ENCODE results near the gene PCNT.

Gene PCNT

DNA sequence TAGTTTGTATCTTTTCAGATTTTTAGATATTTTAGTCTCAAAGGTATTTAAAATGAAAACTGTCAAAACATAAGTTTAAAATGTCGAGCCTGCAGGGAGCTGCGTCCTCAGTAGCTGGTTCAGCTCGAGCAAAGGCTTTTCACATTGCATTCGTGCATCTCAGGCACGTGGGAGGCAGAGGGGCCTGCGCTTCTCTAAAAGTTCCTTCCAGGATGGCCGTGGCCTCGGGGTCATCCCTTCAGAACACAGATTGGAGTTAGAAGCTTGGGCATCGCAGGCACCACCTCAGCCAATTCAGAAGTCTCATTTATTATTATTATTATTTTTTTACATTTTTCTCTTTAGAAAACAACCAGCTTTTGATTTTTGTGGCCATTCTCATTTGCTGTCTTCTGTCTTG is 67.8 kb downstream of the PCNT start:
- Histone ChIP-seq H3K4me3 (ENCODE audit: low read length in 2 of 2) (no peak overlapping the region), H3K14ac (ENCODE audit: low read length) (no peak overlapping the region), H3K9me3 (replicated peaks in 1 of 2; ENCODE audit: control insufficient read depth in 2 of 2, insufficient read depth in 1 of 2, low read depth in 1 of 2, low read length in 2 of 2) (no peaks in the 10 kb centered on the region), H3K9ac (ENCODE audit: low read depth, low read length, poor library complexity) (no peak overlapping the region), H3K27ac (replicated peaks; ENCODE audit: low read length) (no peak overlapping the region), H3K23ac (ENCODE audit: low read depth, low read length, poor library complexity) (no peak overlapping the region), H4K8ac (ENCODE audit: low read depth, low read length) (no peak overlapping the region), H2BK15ac (ENCODE audit: low read length) (no peak overlapping the region), H2BK120ac (ENCODE audit: low read depth, low read length) (no peak overlapping the region), H2AK5ac (ENCODE audit: low read depth, low read length) (no peak overlapping the region), H3K18ac (ENCODE audit: low read length) (no peak overlapping the region), H3K4me1 (ENCODE audit: control insufficient read depth in 2 of 2, insufficient read depth in 1 of 2, low read depth in 1 of 2, low read length in 2 of 2) (peaks cover 0 to 3% of the 10 kb centered on the region in 2 donors), H3K4me2 (ENCODE audit: insufficient read depth, low read length, poor library complexity, severe bottlenecking) (no peak overlapping the region), H3K4ac (ENCODE audit: low read length) (no peak overlapping the region), H2BK12ac (ENCODE audit: low read length) (no peak overlapping the region), H3K79me1 (ENCODE audit: low read depth, low read length) (peaks cover 6% of the 10 kb centered on the region), H2BK5ac (ENCODE audit: low read length) (no peak overlapping the region), H3K36me3 (replicated peaks in 1 of 2; ENCODE audit: control insufficient read depth in 2 of 2, insufficient read depth in 2 of 2, low read length in 2 of 2) (peaks cover 20 to 72% of the 10 kb centered on the region in 2 donors), H3K27me3 (ENCODE audit: control insufficient read depth in 3 of 3, insufficient read depth in 3 of 3, low read depth in 1 of 3, low read length in 3 of 3) (no peaks in the 10 kb centered on the region), H4K91ac (ENCODE audit: low read depth, low read length, poor library complexity) (no peak overlapping the region), H2AFZ (ENCODE audit: low read length) (no peak overlapping the region)
- no peak for DNase-seq (ENCODE audit: low spot score)
- no CpG with 5 or more reads among the region's 9 CpGs for WGBS, 2 donors (ENCODE audit: extremely low coverage in 2 of 2, insufficient read length in 2 of 2, insufficient replicate concordance in 1 of 2)

DNA sequence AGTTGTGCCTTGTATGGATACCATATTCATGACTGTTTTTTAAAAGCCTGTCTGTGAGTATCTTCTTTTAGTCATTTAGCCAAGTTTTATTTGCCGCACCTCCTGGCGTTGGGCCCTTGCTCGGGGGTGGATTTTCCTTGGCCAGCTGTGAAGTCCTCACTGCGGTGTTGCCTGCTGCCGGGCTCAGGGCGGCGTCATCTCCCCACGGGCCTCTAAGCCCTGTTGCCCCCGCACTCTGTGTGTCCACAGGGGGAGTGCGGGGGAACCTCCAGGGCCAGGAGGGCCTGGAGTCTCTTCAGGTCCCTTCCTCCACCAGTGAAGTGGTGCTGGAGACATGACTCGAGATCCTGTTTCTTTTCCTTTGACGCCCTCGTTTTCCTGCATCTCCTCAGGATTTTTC is 69.0 kb downstream of the PCNT start:
- no peak overlapping the region for H3K4me3 ChIP-seq (ENCODE audit: low read length in 2 of 2)
- DNase-seq (ENCODE audit: low spot score): no peak

DNA sequence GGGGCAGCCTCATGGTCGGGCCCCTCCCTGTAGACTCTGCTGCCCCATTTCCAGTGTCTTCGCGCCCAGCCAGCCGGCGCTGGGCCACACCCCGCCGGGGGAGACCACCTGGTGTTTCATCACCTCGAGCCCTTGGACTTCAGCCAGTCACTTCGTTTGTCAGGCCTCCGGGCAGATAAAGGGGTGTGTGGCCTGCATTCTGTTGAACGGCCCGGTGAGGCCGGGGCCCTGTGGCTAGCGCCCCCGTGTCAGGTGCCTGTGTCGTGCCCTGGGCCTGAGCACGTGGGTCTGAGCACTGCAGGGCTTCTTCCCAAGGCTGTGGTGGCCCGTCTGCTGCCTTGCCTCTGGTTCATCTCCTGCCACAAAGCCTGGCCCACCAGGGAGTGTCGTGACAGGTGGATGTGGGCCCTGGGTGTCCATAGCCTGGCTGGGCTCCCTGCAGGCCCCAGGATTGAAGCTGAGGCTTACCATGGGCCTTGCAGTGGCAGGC is 69.5 kb downstream of the PCNT start:
- Histone ChIP-seq H4K91ac (ENCODE audit: low read depth, low read length, poor library complexity) (no peak overlapping the region), H3K4me1 (ENCODE audit: control insufficient read depth in 2 of 2, insufficient read depth in 1 of 2, low read depth in 1 of 2, low read length in 2 of 2) (peaks cover 0 to 3% of the 10 kb centered on the region in 2 donors), H2BK5ac (ENCODE audit: low read length) (peak overlapping the region; percentile 94), H3K9ac (ENCODE audit: low read depth, low read length, poor library complexity) (peak overlapping the region; percentile 45), H3K27ac (replicated peaks; ENCODE audit: low read length) (no peak overlapping the region), H3K23ac (ENCODE audit: low read depth, low read length, poor library complexity) (no peak overlapping the region), H2AK5ac (ENCODE audit: low read depth, low read length) (peak overlapping the region; percentile 15), H2AFZ (ENCODE audit: low read length) (no peak overlapping the region), H2BK120ac (ENCODE audit: low read depth, low read length) (no peak overlapping the region), H3K9me3 (replicated peaks in 1 of 2; ENCODE audit: control insufficient read depth in 2 of 2, insufficient read depth in 1 of 2, low read depth in 1 of 2, low read length in 2 of 2) (no peaks in the 10 kb centered on the region), H3K4me2 (ENCODE audit: insufficient read depth, low read length, poor library complexity, severe bottlenecking) (no peak overlapping the region), H3K27me3 (ENCODE audit: control insufficient read depth in 3 of 3, insufficient read depth in 3 of 3, low read depth in 1 of 3, low read length in 3 of 3) (no peaks in the 10 kb centered on the region), H3K4me3 (ENCODE audit: low read length in 2 of 2) (no peak overlapping the region), H3K36me3 (replicated peaks in 1 of 2; ENCODE audit: control insufficient read depth in 2 of 2, insufficient read depth in 2 of 2, low read length in 2 of 2) (peaks cover 27 to 84% of the 10 kb centered on the region in 2 donors), H2BK15ac (ENCODE audit: low read length) (no peak overlapping the region), H3K4ac (ENCODE audit: low read length) (no peak overlapping the region), H2BK12ac (ENCODE audit: low read length) (no peak overlapping the region), H3K14ac (ENCODE audit: low read length) (no peak overlapping the region), H3K79me1 (ENCODE audit: low read depth, low read length) (peaks cover 3% of the 10 kb centered on the region), H4K8ac (ENCODE audit: low read depth, low read length) (peak overlapping the region; percentile 32), H3K18ac (ENCODE audit: low read length) (peak overlapping the region; percentile 42)
- WGBS, 2 donors (ENCODE audit: extremely low coverage in 2 of 2, insufficient read length in 2 of 2, insufficient replicate concordance in 1 of 2): no CpG with 5 or more reads among the region's 19 CpGs
- no peak for DNase-seq (ENCODE audit: low spot score)

More for the DNA sequence above, 69.0 kb downstream of the PCNT start:
- WGBS, 2 donors (ENCODE audit: extremely low coverage in 2 of 2, insufficient read length in 2 of 2, insufficient replicate concordance in 1 of 2): no CpG with 5 or more reads among the region's 13 CpGs
- H3K27me3 ChIP-seq (ENCODE audit: control insufficient read depth in 3 of 3, insufficient read depth in 3 of 3, low read depth in 1 of 3, low read length in 3 of 3): no peaks in the 10 kb centered on the region
- no peak overlapping the region for H3K27ac ChIP-seq (replicated peaks; ENCODE audit: low read length)
- H2BK5ac ChIP-seq (ENCODE audit: low read length): no peak overlapping the region
- no peak overlapping the region for H3K18ac ChIP-seq (ENCODE audit: low read length)
- no peaks in the 10 kb centered on the region for H3K9me3 ChIP-seq (replicated peaks in 1 of 2; ENCODE audit: control insufficient read depth in 2 of 2, insufficient read depth in 1 of 2, low read depth in 1 of 2, low read length in 2 of 2)
- no peak overlapping the region for H3K4ac ChIP-seq (ENCODE audit: low read length)
- H4K8ac ChIP-seq (ENCODE audit: low read depth, low read length): no peak overlapping the region
- H3K14ac ChIP-seq (ENCODE audit: low read length): no peak overlapping the region
- H3K79me1 ChIP-seq (ENCODE audit: low read depth, low read length): peaks cover 3% of the 10 kb centered on the region
- H3K4me1 ChIP-seq (ENCODE audit: control insufficient read depth in 2 of 2, insufficient read depth in 1 of 2, low read depth in 1 of 2, low read length in 2 of 2): peaks cover 0 to 3% of the 10 kb centered on the region in 2 donors
- H3K9ac ChIP-seq (ENCODE audit: low read depth, low read length, poor library complexity): no peak overlapping the region
- no peak overlapping the region for H2AFZ ChIP-seq (ENCODE audit: low read length)
- H2BK15ac ChIP-seq (ENCODE audit: low read length): no peak overlapping the region
- H3K4me2 ChIP-seq (ENCODE audit: insufficient read depth, low read length, poor library complexity, severe bottlenecking): no peak overlapping the region
- H3K23ac ChIP-seq (ENCODE audit: low read depth, low read length, poor library complexity): no peak overlapping the region
- H3K36me3 ChIP-seq (replicated peaks in 1 of 2; ENCODE audit: control insufficient read depth in 2 of 2, insufficient read depth in 2 of 2, low read length in 2 of 2): peaks cover 27 to 83% of the 10 kb centered on the region in 2 donors
- no peak overlapping the region for H2BK12ac ChIP-seq (ENCODE audit: low read length)
- H2AK5ac ChIP-seq (ENCODE audit: low read depth, low read length): no peak overlapping the region
- no peak overlapping the region for H2BK120ac ChIP-seq (ENCODE audit: low read depth, low read length)
- no peak overlapping the region for H4K91ac ChIP-seq (ENCODE audit: low read depth, low read length, poor library complexity)

DNA sequence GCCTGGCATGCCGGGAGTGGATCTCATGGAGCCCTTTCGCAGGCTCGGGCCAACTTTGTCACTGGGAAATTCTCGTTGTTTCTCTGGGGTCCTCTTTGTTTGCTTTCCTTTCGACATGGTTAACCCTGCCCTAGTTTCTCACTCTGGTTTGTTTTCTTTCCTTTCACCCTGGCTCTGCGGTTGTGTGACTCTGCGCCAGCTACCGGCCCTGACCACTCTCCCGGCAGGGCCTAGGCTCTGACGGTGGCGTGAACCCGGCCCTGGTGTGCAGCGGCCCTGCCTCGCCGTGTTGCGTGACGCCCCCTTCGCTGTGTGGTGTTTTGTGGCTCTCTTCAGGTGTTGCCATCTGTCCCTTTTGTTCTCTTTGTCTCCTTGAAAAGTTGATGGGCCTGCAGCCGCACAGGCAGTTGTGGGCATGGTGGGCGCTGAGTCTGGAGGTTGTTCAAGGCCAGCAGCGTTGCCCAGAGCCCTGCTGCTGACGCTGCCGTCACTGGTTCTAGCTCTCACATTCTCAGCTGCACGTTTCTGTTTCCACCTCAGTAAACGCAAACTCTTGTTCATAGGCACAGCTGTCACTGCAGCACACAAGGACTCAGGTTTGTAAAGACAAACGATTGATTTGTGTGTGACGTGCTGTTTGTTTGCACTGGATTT is 70.1 kb downstream of the PCNT start:
- no CpG with 5 or more reads among the region's 27 CpGs for WGBS, 2 donors (ENCODE audit: extremely low coverage in 2 of 2, insufficient read length in 2 of 2, insufficient replicate concordance in 1 of 2)
- peaks cover 3% of the 10 kb centered on the region for H3K79me1 ChIP-seq (ENCODE audit: low read depth, low read length)
- H2AK5ac ChIP-seq (ENCODE audit: low read depth, low read length): no peak overlapping the region
- no peak overlapping the region for H4K8ac ChIP-seq (ENCODE audit: low read depth, low read length)
- no peak overlapping the region for H3K4me3 ChIP-seq (ENCODE audit: low read length in 2 of 2)
- peak overlapping the region; percentile 84 for H3K18ac ChIP-seq (ENCODE audit: low read length)
- no peaks in the 10 kb centered on the region for H3K27me3 ChIP-seq (ENCODE audit: control insufficient read depth in 3 of 3, insufficient read depth in 3 of 3, low read depth in 1 of 3, low read length in 3 of 3)
- no peak overlapping the region for H3K9ac ChIP-seq (ENCODE audit: low read depth, low read length, poor library complexity)
- peak overlapping the region; percentile 94 for H2BK5ac ChIP-seq (ENCODE audit: low read length)
- DNase-seq (ENCODE audit: low spot score): no peak
- H3K23ac ChIP-seq (ENCODE audit: low read depth, low read length, poor library complexity): peak overlapping the region; percentile 17
- peaks cover 0 to 3% of the 10 kb centered on the region in 2 donors for H3K4me1 ChIP-seq (ENCODE audit: control insufficient read depth in 2 of 2, insufficient read depth in 1 of 2, low read depth in 1 of 2, low read length in 2 of 2)
- peak overlapping the region; percentile 86 for H3K14ac ChIP-seq (ENCODE audit: low read length)
- H2BK15ac ChIP-seq (ENCODE audit: low read length): no peak overlapping the region
- H4K91ac ChIP-seq (ENCODE audit: low read depth, low read length, poor library complexity): no peak overlapping the region
- no peak overlapping the region for H2BK120ac ChIP-seq (ENCODE audit: low read depth, low read length)
- no peak overlapping the region for H3K4me2 ChIP-seq (ENCODE audit: insufficient read depth, low read length, poor library complexity, severe bottlenecking)
- no peaks in the 10 kb centered on the region for H3K9me3 ChIP-seq (replicated peaks in 1 of 2; ENCODE audit: control insufficient read depth in 2 of 2, insufficient read depth in 1 of 2, low read depth in 1 of 2, low read length in 2 of 2)
- no peak overlapping the region for H3K4ac ChIP-seq (ENCODE audit: low read length)
- peaks cover 28 to 82% of the 10 kb centered on the region in 2 donors for H3K36me3 ChIP-seq (replicated peaks in 1 of 2; ENCODE audit: control insufficient read depth in 2 of 2, insufficient read depth in 2 of 2, low read length in 2 of 2)
- H2AFZ ChIP-seq (ENCODE audit: low read length): no peak overlapping the region
- H3K27ac ChIP-seq (replicated peaks; ENCODE audit: low read length): no peak overlapping the region
- H2BK12ac ChIP-seq (ENCODE audit: low read length): no peak overlapping the region
